GM19035 (cell line): Measurements from ENCODE around the gene ACADSB.

Experiments used
- ATAC-seq: cut with Tn5 transposase; IDR thresholded peaks from one replicate; pipeline ENCODE4 v1.9.1; 2021; ENCODE audit not compliant: unreplicated experiment

Gene ACADSB

GRCh38 chr10:123096452-123096851 is 87.6 kb downstream of the ACADSB start:
- no peak for ATAC-seq

- no peak for ATAC-seq
Observed at GRCh38 chr10:123097039-123097438, 88.2 kb downstream of the ACADSB start.

- no peak for ATAC-seq
Observed at GRCh38 chr10:123100030-123100762, 91.4 kb downstream of the ACADSB start.

- ATAC-seq: no peak
Observed at GRCh38 chr10:123101872-123102271, 93.1 kb downstream of the ACADSB start.

DNA sequence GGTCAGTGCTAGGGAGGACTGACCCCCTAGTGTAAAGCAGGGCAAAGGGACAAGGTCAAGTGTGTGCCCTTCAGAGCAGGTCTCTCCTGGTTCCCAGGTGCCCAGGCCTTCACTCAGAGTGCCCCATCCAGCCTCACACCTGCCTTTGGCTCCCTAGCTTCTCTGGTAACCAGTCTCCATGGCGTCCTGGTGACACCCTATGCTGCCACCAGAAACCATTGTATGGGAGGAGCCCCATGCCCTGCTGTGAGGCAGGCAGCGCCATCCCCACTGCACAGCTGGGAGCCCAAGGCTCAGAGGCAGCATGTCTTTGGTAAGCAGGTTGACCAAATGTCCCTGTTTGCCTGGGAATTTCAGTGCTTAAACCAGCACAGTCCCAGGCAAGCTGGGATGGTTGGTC is 93.9 kb downstream of the ACADSB start:
- no peak for ATAC-seq

GRCh38 chr10:123103944-123104343 is 95.1 kb downstream of the ACADSB start:
- ATAC-seq: no peak
